ENCODE measurements around the gene ARSG. TPM values are rescaled to one million over a fixed set of nuclear protein-coding genes. Genes with fewer than 3 reads are reported as not detected.

The ARSG gene
- total RNA-seq, 1 experiment from 2014 or later, result 7.9 TPM

DNA sequence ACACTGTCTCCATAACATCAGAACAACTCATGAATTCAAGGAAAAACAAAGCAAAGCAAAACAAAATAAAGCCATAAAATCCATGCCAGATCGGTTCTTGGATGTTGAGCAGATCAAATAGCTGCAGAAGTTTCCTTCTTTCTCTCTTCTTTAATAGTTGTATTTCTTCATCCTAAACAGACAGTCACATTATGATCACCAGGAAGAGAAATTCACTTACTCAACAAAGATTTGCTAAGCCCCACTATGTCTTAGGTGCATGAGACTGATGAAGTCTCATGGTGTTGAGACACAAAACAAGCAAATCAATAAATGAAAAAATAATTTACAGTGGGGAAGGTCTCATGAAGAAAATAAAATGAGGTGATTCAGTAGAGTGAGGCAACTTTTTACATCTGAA is 93.2 kb downstream of the ARSG start (continued):
- TF ChIP-seq, protein P1, sequence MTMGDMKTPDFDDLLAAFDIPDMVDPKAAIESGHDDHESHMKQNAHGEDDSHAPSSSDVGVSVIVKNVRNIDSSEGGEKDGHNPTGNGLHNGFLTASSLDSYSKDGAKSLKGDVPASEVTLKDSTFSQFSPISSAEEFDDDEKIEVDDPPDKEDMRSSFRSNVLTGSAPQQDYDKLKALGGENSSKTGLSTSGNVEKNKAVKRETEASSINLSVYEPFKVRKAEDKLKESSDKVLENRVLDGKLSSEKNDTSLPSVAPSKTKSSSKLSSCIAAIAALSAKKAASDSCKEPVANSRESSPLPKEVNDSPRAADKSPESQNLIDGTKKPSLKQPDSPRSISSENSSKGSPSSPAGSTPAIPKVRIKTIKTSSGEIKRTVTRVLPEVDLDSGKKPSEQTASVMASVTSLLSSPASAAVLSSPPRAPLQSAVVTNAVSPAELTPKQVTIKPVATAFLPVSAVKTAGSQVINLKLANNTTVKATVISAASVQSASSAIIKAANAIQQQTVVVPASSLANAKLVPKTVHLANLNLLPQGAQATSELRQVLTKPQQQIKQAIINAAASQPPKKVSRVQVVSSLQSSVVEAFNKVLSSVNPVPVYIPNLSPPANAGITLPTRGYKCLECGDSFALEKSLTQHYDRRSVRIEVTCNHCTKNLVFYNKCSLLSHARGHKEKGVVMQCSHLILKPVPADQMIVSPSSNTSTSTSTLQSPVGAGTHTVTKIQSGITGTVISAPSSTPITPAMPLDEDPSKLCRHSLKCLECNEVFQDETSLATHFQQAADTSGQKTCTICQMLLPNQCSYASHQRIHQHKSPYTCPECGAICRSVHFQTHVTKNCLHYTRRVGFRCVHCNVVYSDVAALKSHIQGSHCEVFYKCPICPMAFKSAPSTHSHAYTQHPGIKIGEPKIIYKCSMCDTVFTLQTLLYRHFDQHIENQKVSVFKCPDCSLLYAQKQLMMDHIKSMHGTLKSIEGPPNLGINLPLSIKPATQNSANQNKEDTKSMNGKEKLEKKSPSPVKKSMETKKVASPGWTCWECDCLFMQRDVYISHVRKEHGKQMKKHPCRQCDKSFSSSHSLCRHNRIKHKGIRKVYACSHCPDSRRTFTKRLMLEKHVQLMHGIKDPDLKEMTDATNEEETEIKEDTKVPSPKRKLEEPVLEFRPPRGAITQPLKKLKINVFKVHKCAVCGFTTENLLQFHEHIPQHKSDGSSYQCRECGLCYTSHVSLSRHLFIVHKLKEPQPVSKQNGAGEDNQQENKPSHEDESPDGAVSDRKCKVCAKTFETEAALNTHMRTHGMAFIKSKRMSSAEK (CRISPR knock-in tag; IDR thresholded peaks at IDR 0.05; ENCODE audit: borderline replicate concordance), result no peak
- TF ChIP-seq, protein P2, sequence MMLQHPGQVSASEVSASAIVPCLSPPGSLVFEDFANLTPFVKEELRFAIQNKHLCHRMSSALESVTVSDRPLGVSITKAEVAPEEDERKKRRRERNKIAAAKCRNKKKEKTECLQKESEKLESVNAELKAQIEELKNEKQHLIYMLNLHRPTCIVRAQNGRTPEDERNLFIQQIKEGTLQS (CRISPR knock-in tag; conservative IDR thresholded peaks at IDR 0.05), result no peak
- TF ChIP-seq, protein P3, sequence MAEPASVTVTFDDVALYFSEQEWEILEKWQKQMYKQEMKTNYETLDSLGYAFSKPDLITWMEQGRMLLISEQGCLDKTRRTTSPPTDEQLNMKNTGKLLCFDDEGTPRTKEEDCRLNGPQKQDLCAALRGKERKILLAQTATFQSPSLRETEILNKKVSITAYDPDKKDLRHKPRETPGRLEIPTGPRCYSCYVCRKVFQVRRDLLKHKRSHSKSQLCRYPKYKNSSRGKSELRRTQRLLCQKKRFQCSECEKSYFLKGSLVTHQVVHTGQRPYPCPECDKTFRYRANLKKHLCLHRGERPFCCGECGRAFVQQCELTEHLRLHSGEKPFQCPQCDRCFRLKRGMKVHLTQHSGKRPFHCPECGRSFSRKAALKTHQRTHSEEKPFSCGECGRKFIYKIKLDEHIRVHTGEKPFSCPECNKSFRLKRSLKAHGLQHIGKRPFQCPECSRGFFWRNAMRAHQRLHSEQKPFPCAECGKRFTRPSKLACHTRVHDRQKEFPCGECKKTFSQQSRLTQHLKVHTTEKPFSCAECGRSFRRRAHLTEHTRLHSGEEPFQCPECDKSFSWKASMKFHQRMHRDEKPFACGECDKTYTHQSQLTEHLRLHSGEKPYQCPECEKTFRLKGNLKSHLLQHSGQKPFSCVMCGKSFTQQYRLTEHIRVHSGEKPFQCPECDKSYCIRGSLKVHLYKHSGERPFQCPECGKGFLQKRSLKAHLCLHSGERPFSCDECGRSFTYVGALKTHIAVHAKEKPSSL (CRISPR knock-in tag; conservative IDR thresholded peaks at IDR 0.05), result no peak
- TF ChIP-seq FOXJ3 (CRISPR knock-in tag; IDR thresholded peaks at IDR 0.05; ENCODE audit: borderline replicate concordance) (no peak), TEAD1 (CRISPR knock-in tag; IDR thresholded peaks at IDR 0.05) (no peak)

DNA sequence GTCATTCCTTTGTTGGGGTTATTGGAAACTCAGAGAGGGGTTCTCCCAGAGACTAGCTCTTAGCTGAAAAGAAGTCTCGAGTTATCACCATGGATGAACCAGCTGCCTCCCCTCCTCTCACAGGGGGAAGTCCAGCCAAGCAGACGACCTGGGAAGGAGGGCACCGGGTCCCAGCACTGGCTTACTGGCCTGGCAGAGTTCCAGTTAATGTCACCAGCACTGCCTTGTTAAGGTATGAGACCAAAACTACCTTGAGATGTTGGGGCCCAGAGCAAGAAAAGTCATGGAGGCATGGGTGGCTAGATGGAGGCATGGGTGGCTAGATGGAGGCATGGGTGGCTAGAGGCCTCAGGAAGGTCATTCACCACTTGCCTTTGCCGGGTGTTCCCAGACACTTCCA is 93.6 kb downstream of the ARSG start:
- H3K4me1 Mint-ChIP-seq, result peaks cover 5% of the 10 kb centered on the region
- no peak overlapping the region for H3K4me3 Mint-ChIP-seq
- H3K27me3 Mint-ChIP-seq (ENCODE audit: low read depth), result no peaks in the 10 kb centered on the region; the same call in 1 of the 2 replicates
- H3K9me3 Mint-ChIP-seq, result no peaks in the 10 kb centered on the region
- ATAC-seq (no peak), DNase-seq (ENCODE audit: low spot score) (no peak)
- TF ChIP-seq GRHL2 (CRISPR knock-in tag; IDR thresholded peaks at IDR 0.05; ENCODE audit: insufficient replicate concordance, severe bottlenecking), result no peak
- no peak for TF ChIP-seq FOXP1 (CRISPR knock-in tag; IDR thresholded peaks at IDR 0.05; ENCODE audit: borderline replicate concordance)
- no peak for TF ChIP-seq CREB1 (CRISPR knock-in tag; IDR thresholded peaks at IDR 0.05)
- ChIA-PET CTCF (interaction anchor here (0.8 kb wide), 1 partner anchor 14 kb away, joined by 4 read pairs; no protein-coding TSS in a partner anchor), POLR2A (no interaction called here)
- H3K36me3 Mint-ChIP-seq, result no peaks in the 10 kb centered on the region
- H3K27ac Mint-ChIP-seq, result no peak overlapping the region

DNA sequence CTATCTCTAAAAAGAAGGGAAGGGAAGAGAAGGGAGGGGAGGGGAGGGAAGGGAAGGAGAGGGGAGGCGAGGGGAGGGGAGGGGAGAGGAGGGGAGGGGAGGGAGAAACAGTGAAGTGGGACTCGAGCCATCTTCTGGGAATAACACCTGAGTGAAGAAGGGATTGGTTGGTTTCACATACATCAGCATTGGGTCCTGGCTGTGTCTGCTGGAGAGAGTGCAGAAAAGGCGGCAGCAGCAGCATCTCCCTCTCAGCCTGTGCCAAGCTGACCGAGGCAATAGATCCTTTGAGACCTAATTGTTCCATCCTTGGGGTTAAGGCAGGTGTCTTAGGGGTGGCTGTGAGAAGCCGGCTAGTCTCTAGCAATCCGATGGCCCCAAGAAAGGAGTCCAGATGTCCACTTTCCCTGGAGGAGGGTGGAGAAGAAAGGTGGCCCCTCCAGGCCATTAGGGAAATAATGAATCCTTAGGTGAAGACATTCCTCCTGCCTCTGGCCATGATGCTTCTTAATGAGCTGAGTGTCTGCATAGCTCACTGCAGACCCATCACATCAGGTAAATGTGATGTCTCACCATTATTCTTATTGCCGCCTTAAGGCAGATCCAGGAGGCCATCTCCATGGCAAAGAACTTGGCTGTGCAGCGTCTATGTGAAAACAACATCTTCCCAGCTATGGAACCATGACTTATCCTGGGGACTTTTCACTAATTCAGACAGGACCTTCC is 94.4 kb downstream of the ARSG start:
- Mint-ChIP-seq H3K4me1 (peaks cover 5% of the 10 kb centered on the region), H3K36me3 (no peaks in the 10 kb centered on the region), H3K27ac (no peak overlapping the region), H3K27me3 (ENCODE audit: low read depth) (no peaks in the 10 kb centered on the region; the same call in 1 of the 2 replicates), H3K9me3 (no peaks in the 10 kb centered on the region), H3K4me3 (no peak overlapping the region)
- no peak for TF ChIP-seq CREB1 (CRISPR knock-in tag; IDR thresholded peaks at IDR 0.05)
- no peak for TF ChIP-seq SMAD4 (CRISPR knock-in tag; IDR thresholded peaks at IDR 0.05)
- no peak for TF ChIP-seq GRHL2 (CRISPR knock-in tag; IDR thresholded peaks at IDR 0.05; ENCODE audit: insufficient replicate concordance, severe bottlenecking)
- no peak for TF ChIP-seq ETV6 (CRISPR knock-in tag; IDR thresholded peaks at IDR 0.05)
- TF ChIP-seq NR1H2 (CRISPR knock-in tag; IDR thresholded peaks at IDR 0.05), result no peak
- TF ChIP-seq NFATC4 (CRISPR knock-in tag; IDR thresholded peaks at IDR 0.05), result no peak
- POLR2A ChIA-PET, result no interaction called here
- ATAC-seq (no peak), DNase-seq (ENCODE audit: low spot score) (no peak)
- CTCF ChIA-PET, result interaction anchor here (0.8 to 1.0 kb wide), 2 partner anchors 13 to 14 kb away, joined by 4 read pairs; no protein-coding TSS in a partner anchor
